HFFc6 (cell line): Measurements from ENCODE around the gene CYP24A1. TPM values are rescaled to one million over a fixed set of nuclear protein-coding genes. Genes with fewer than 3 reads are reported as not detected.

Source experiments
- DNase-seq: peaks from one replicate; pipeline ENCODE4 v3.0.0-alpha.2; 2018
- H3K27ac Mint-ChIP-seq: 2 replicates; pipeline ENCODE4 v1.8.0; 2020; ENCODE audit warnings: mild to moderate bottlenecking, mixed read lengths
- H3K27me3 Mint-ChIP-seq: 2 replicates; pipeline ENCODE4 v1.8.0; 2021; ENCODE audit warnings: mild to moderate bottlenecking, moderate library complexity, mixed read lengths; ENCODE audit not compliant: insufficient read depth
- H3K36me3 Mint-ChIP-seq: 2 replicates; pipeline ENCODE4 v1.8.0; 2021; ENCODE audit warnings: low read depth, mixed read lengths
- H3K4me1 Mint-ChIP-seq: 2 replicates; pipeline ENCODE4 v1.8.0; 2020; ENCODE audit warnings: low read depth, mixed read lengths
- H3K4me3 Mint-ChIP-seq: 2 replicates; pipeline ENCODE4 v1.8.0; 2020; ENCODE audit warnings: mild to moderate bottlenecking, moderate library complexity, mixed read lengths
- H3K9me3 Mint-ChIP-seq: 2 replicates; pipeline ENCODE4 v1.8.0; 2020; ENCODE audit warnings: mild to moderate bottlenecking, mixed read lengths
- total RNA-seq, 6 experiments: library from RNA; stranded (reverse); fragmentation: NEBNext Ultra II Directional; extraction: Animal tissue kit (Norgen Biotek cat#: 25700); gene quantifications; 2 replicates in 1 of 6; 3 replicates in 5 of 6; pipeline ENCODE4 v1.2.3, GENCODE V29; 2021
- TF ChIP-seq, protein P1 (sequence below): fragments of 200-600 bp; sonication (generic); IDR thresholded peaks from 2 replicates; pipeline ENCODE4 v1.5.0; 2021; ENCODE audit warnings: antibody characterized with exemption, mild to moderate bottlenecking

The CYP24A1 gene
- total RNA-seq, 6 experiments from 2014 or later: 0.11 to 1.1 (median 0.37) TPM; not detected in 2

DNA sequence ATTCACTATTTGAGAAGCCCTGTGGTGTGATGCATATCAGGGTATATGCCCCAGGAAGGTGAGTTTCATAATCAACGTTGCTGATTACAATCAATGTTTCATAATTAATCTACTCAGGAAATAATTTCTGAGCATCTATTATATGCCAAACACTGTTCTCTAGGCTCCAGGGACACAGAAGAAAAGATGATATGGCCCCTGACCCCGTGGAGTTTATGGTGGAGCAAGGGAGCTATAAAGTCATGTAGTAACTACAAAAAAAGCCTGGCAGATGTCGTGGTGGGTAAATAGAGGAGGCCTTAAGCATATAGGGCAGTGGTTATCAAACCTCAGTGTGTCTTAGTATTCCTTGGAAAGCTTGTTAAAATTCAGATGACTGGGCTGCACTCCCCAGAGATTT, 63.3 kb downstream of the CYP24A1 start:
- H3K27me3 Mint-ChIP-seq: peaks cover 2% of the 10 kb centered on the region
- no peak for DNase-seq

DNA sequence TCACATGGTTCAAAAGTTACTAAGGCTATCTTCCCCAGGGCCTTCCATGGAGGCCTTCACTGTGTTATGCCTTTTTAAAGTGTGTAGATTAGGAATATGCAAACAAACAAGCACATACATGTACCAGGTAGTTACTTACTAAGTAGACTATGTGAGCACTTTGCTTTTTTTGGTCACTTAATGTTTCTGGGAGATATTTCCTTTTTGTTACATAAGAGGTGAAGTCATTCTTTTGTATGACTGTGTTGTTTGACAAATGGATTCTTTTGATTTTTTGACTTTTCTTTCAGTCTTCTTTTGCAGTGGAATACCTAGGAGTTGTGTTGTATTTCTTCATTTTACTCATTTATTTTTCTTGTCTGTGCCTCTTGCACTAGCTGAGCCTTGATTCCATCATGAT, 63.7 kb downstream of the CYP24A1 start:
- Mint-ChIP-seq H3K27ac (no peak overlapping the region), H3K4me1 (peaks cover 6% of the 10 kb centered on the region), H3K27me3 (peaks cover 2% of the 10 kb centered on the region), H3K9me3 (no peaks in the 10 kb centered on the region), H3K36me3 (no peaks in the 10 kb centered on the region), H3K4me3 (no peak overlapping the region)
- DNase-seq: no peak
- TF ChIP-seq, protein P1, sequence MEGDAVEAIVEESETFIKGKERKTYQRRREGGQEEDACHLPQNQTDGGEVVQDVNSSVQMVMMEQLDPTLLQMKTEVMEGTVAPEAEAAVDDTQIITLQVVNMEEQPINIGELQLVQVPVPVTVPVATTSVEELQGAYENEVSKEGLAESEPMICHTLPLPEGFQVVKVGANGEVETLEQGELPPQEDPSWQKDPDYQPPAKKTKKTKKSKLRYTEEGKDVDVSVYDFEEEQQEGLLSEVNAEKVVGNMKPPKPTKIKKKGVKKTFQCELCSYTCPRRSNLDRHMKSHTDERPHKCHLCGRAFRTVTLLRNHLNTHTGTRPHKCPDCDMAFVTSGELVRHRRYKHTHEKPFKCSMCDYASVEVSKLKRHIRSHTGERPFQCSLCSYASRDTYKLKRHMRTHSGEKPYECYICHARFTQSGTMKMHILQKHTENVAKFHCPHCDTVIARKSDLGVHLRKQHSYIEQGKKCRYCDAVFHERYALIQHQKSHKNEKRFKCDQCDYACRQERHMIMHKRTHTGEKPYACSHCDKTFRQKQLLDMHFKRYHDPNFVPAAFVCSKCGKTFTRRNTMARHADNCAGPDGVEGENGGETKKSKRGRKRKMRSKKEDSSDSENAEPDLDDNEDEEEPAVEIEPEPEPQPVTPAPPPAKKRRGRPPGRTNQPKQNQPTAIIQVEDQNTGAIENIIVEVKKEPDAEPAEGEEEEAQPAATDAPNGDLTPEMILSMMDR: no peak

More for the DNA sequence above, 63.3 kb downstream of the CYP24A1 start:
- TF ChIP-seq, protein P1: no peak
- H3K27ac Mint-ChIP-seq: no peak overlapping the region
- no peaks in the 10 kb centered on the region for H3K36me3 Mint-ChIP-seq
- no peak overlapping the region for H3K4me3 Mint-ChIP-seq
- peaks cover 10% of the 10 kb centered on the region for H3K4me1 Mint-ChIP-seq
- no peaks in the 10 kb centered on the region for H3K9me3 Mint-ChIP-seq

DNA sequence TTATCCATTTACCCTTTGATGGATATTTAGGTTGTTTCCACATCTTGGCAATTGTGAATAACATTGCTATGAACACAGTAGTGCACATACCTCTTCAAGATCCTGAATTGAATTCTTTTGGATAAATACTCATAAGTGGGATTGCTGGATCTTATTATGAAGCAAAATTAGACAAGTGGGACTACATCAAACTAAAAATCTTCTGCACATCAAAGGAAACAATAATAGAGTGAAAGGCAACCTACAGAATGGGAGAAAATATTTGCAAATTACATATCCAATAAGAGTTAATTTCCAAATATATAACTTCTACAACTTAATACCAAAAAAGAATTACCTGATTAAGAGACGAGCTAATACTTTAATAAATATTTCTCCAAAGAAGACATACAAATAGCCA, 65.0 kb downstream of the CYP24A1 start:
- Mint-ChIP-seq H3K27ac (no peak overlapping the region), H3K27me3 (peaks cover 2% of the 10 kb centered on the region), H3K4me1 (peaks cover 9% of the 10 kb centered on the region), H3K36me3 (no peaks in the 10 kb centered on the region), H3K9me3 (no peaks in the 10 kb centered on the region), H3K4me3 (no peak overlapping the region)
- DNase-seq: no peak
- TF ChIP-seq, protein P1: no peak

DNA sequence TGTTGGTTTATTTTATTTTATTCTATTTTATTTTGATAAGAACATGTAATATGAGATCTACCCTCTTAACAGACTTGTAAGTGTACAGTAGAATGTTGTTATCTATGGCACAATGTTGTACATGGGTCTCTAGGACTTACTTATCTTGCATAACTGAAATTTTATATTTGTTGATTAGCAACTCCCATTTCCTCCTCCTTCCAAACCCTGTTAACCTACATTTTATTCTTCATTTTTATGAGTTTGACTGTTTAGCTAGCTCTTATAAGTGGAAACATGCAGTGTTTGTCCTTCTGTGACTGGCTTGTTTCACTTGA, 65.5 kb downstream of the CYP24A1 start:
- TF ChIP-seq, protein P1: no peak
- Mint-ChIP-seq H3K27me3 (no peaks in the 10 kb centered on the region; the same call in none of the 2 replicates), H3K4me1 (peaks cover 14% of the 10 kb centered on the region), H3K9me3 (no peaks in the 10 kb centered on the region), H3K27ac (no peak overlapping the region), H3K36me3 (no peaks in the 10 kb centered on the region), H3K4me3 (no peak overlapping the region)
- DNase-seq: no peak

DNA sequence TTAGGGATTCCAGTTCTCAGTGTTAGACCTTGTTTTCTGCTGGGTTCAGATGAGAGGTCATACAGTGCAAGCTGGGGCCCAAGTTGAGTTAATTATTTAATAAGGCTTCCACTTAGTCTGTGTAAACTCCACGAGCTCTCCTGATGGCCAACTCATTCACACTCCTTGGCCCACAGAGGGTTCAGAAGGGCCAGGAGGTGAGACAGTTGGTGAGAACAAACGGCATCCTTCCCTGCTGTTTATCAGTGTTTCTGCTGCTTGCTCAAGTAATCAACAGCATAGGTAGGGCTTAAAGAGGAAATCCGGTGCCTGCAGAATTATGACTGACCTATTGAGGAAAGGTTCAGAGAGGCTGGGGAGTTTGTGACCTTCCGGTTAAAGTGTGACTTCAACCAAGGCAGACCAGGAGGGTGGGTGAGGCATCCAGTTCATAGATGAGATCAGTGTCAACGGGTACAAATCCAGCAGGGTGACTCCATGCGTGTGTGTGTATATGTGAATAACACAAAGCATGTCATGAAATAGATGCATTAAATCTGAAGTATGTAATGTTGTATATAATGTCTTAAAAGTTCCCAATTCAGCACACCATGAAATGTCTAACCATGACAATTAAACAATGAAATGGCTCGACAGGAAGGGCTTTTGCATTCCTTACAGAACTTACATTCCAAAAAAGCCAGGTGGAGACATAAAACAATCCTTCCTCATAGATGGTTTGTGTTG, 66.0 kb downstream of the CYP24A1 start:
- peaks cover 16% of the 10 kb centered on the region for H3K4me1 Mint-ChIP-seq
- DNase-seq: no peak
- H3K27me3 Mint-ChIP-seq: no peaks in the 10 kb centered on the region; the same call in none of the 2 replicates
- H3K36me3 Mint-ChIP-seq: no peaks in the 10 kb centered on the region
- H3K4me3 Mint-ChIP-seq: no peak overlapping the region
- H3K9me3 Mint-ChIP-seq: no peaks in the 10 kb centered on the region
- TF ChIP-seq, protein P1: no peak
- no peak overlapping the region for H3K27ac Mint-ChIP-seq
